ENCODE measurements around the gene TMEM132D.
"Not testable (repeated sequence)": the region's sequence is repeated elsewhere in the genome, so short reads cannot be mapped to it uniquely, and the experiment has no call there.

Gene TMEM132D

DNA sequence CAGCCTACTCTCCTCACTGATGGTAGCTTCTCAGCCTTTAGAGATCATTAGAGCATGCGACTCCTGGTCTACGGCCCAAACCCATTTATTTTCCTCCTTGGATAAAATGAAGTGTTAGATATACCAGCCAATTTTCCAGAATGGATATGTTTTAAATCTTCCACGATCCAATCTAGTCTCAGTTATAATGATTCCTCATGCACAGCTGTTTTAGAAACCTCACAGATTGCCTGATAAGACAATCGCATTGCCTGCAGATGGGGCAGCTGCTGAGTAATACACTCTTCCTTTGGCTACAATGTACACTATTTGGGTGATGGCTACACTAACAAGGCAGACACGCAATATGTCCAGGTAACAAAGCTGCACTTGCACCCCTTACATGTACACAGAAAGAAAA lies 823.4 kb downstream of the TMEM132D start:
- DNase-seq, result no peak

DNA sequence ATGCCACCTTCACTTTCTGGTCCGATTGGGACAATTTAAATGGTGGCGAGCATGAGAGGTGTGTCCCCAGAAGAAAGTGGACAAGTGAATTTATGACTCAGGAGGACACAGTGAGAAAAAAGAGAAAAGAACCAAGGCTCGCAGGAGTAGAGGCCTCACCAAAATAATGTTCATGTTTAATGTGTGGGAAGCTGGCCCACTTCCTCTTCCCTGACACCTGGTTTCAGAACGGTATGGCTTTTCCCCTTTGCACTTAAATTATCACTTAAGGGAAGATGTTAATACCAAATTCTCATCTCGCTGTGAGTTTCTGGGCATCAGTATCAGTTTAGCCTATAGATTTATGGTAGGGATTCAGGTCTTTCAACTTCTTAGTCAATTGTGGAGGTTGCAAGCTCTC lies 824.1 kb downstream of the TMEM132D start:
- no peak for DNase-seq

DNA sequence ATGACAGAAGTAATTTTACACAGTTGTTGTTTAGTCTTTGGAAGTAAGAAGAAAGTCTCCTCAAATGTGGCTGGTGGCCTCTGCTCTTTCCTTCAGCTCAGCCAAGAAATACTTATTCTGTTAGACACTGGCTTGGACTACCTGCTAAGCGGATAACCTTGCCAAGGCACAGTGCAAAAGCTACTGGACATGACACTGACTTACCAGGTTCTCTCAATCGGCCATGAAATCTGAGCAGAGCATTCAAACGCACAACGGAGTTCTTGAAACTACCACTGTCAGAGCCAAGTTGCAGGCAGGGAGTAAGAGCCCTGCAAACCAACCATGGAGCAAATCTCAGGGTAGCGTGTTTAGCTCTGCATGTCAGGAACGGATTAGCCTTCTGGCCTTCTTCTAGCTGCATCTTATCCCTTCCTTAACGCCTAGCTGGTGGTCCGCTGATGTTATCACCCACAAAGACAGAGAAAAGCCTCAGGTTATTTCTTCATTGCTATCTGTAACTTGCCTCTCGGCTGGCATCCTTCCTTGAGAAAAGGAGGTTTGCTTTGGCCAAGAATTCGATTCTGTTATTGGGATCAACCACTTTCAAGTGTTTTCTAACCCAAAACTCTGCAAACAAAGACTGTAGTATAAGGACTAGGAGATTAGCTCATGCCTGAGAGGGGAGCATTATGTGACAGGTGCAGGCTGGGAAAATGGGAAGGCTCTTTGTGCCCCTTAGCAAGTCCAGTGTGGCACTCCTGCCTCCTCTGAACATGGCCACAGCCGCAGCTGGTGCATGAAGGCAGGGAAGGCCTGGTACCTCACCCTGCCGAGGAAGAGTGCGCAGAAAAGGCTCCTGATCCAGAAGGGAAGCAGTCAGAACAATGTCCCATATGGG lies 827.1 kb downstream of the TMEM132D start:
- DNase-seq, result no peak

DNA sequence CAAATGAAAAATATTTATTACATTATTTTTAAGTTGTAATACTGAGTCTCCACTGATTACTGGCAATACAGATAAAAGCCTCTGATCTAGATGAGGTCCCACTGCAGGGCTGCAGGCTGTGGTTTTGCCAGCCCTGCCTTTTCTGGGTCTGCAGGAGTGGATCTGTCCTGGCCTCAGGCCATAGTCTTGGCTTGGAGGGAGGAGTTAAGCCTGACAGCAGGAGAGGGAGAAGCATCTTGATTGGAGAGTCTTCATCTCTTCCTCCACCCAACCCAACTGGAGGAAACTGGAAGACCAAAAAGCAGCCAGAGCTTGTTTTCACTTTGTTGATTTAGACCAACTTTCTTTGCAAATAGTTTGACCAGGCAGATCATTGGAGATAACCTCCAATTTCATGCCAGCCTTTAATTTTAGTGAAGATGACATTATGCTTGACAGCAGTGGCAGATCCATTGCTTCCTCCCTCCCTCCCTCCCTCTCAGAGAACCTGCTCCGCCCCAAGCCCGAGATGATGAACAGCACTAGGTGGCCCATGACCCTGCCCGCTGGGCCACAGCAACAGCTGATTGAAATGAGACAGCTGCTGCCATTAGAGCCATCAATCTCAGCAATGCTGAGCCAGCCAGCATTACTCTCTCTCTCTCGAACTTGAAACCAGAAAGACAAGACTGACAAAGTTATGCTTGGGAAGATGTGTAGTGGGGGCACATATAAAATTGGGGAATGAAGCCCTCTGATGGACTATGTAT lies 828.2 kb downstream of the TMEM132D start:
- no peak for DNase-seq

DNA sequence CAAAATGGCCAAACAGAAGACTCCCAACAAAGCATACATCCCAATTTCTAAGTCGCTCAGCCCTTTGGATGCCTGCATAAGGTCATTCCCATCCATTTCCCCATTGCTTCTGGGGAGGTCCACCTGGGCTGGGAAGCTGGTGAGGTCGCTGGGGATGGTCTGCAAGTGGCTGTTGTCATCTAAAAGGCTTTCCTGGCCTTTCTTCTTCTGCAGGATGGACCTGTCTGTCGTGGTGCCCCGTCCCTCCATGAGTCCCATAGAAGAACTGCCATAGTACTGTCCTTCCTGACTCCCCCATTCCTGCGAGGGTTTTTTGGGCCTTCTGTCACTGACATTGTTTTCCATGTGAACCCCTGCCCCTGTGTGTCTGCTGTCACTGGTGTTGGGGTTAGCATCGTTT lies 829.4 kb downstream of the TMEM132D start:
- no peak for DNase-seq

DNA sequence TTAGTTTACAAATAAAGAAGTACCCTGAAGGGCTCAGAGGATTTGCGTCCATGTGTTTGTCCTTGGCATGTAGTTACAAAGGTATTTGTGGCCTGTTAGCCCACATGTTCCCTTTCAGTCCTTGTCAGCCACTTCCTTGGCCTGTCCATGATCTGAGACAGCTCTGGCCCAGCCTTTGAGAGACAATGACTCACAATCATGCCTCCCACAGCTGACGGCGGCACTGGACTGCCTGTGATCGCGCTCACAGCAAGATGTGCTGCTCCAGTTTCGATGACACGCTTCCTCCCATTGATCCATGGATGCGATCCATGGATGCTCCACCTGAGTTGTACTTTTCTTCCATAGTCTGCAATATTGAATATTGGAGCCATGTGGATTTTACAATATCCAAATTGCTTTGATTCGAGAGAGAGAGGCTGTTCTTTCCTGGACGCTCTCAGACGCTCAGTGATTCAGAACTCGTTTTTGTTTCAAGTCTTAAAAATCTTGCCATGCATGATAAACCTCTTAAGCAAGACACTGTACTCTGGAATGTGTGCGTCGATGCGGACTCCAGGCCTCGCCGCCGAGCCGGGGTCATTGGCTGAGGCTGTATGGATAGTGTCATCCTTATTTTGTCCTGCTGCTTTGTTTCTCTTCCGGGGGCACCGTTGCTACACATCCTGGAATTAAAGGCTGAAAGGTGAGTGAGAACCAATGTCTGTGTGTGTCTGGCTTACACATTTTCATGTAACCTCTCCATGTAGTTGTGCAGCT lies 830.5 kb downstream of the TMEM132D start:
- DNase-seq, result no peak

DNA sequence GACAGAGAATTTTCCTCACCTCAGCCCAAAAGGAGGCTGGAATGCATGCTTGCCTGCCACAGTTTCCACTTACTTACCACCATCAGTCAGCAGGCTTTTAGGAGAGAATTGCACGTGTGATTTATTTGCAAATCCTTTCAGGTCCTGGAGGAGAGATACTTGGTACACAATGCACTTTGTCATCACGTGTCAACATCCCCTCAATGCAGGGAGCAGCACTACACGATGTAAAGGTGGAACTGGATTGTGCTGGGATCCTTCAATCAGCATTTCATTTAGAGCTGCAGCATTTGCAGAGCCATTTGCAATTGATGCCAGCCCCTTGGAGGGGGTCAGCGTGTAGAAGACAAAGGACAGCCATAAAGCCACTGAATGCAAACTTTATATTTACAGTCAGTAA lies 832.5 kb downstream of the TMEM132D start:
- no peak for DNase-seq

DNA sequence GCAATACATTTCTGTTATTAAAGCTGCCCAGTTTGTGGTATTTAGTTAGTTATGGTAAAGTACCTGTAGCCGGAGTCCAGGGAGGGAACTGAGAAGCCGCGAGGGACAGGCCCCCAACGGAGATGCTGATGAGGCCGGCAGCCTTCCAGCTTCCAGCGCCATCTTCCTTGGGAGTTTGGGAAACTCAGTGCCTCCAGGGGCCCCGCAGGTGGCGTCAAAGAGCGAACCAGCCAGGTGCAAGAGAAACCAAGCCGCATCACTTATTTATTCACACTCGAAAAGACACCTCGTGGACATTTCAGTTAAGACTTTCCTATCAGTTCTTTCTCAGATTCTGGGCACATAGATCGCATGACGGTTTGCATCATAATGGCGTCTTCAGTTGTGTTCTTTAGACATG lies 833.9 kb downstream of the TMEM132D start:
- no peak for DNase-seq

DNA sequence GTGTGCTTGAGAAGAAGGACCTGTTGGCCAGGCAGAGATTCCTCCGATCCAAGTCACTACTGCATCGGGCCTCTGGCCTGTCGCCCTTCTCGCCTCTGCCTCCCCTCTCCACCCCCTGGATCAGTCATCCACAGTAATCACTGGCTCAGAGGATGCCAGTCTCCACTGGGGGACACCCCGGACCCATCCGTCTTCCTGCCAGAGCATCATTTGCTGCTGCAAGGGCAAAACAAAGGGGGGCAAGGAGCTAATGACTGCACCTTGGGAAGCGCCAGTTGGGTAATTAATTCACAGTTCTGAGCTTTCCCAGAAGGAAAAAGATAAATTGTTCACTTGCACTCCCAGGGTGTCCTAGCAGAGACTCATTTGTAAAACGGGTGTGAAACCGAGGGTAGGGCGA lies 835.1 kb downstream of the TMEM132D start:
- DNase-seq, result no peak

DNA sequence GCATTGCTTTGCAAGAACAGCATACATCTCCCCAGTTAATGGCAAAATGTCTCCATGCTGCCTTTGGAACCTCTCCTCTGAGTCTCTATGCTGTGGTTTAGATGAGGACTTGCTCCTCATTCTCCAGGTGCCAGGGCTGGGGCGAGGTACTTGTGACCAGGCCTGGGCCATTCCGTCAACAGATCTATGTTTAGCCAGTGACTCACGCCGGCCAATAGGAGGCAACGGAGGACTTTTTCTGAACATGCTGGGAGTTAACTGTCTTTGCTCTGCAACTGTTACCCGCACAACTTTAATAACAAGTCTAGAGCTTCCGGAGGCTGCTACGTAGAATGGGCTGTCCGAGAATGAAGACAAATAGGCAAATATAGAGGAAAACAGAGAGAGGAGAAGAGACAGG lies 836.3 kb downstream of the TMEM132D start:
- DNase-seq, result no peak

DNA sequence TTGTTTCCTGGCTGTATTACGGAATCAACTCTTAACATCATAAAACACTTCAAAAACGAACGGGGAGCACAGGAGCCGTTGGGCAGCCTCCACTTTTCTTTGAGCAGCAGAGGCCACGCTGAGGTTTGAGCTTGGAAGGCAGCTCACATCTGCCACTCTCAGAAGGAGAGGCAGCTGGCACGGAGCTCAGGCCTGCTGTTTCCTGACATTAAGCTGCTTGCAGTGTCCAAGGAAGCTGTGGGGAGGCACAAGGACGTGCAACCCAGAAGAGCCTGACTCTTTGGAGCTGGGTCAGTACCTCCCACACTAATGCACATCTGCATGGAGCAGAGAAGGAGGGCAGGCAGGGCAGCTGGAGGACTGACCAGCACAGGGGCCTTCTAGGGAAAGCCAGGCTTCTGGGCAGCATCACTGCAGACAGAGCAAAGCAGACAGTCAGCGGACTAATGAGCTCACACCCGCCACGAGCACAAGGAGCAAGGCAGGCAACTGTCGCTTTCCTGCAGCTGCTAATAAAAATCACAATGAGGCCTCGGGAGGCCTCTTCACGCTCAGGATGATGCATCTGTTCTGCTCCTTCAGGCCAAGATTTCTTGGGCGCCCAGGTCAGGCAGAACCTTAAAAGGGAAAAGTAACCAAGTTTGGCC lies 839.5 kb downstream of the TMEM132D start:
- no peak for DNase-seq

DNA sequence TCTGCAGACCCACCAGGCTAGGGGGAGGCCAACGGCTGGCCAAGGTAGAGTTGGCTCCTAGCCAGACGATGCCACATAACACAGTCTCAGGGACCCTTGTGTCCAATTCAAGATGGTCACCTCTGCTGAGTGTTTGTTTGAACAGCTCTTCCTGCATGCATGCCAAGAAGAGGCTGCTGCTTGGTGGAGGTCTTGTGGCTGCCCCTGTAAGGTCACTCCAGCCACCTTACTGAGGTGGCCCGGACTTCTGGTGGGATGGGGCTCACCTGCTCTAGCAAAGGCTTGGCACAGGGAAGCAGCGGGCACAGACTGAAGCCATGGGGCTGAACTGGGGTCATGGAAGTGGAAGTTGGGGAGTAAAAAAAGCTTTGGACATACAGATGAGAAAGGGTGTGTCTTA lies 840.2 kb downstream of the TMEM132D start:
- no peak for DNase-seq

DNA sequence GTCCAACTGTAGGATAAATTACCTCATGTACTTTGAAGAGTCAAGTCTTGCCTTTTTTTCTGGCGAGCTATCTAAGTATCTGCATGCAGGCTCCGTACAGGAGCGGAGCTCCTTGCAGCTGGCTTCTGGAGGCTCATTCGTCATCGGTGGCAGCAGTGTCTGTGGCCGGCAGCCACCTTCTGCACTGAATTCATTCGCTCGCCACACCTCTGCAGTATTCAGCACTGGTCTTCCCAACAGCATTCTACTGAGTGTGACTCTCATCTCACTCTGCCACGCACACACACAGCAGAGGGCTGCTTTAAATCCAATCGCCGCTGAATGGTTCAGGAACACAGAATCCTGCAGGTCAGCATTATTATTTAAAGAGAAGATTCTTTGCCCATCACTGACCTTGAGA lies 850.6 kb downstream of the TMEM132D start:
- no peak for DNase-seq

DNA sequence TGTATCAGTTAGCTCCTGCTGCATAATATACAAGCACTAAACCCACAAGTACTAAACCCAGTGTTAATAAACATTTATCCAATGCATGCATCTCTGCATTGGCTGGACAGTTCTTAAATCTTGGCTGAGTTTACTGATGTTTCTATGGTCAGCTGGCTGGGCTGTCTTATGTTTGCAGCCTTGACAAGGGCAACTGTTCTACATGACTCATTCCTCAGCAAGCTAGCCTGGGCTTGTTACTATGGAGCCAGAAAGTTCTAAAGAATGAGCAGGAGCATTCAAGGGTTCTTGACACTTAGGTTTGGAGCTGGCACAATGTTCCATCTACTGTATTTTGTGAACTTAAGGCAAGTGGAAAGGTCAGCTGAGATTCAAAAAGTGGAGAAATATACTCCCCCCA lies 851.5 kb downstream of the TMEM132D start:
- no peak for DNase-seq

DNA sequence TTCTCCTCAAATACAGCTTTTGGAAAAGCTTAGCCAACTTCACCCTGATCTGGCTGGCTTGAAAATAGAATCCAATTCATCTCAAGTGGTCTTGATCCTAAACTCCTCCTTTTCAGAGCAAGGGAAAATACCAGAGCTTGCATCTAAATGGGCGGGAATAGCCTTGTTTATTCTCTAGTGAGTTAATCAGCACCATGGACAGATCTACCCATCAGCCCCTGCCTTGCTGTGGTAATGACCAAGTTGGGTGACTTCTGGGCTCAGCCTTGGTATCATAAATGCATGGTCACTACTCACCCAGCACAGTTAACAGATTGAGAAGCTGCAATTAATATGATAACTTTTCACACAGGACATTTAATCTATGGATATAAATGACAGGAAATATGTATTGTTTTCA lies 853.9 kb downstream of the TMEM132D start:
- no peak for DNase-seq

DNA sequence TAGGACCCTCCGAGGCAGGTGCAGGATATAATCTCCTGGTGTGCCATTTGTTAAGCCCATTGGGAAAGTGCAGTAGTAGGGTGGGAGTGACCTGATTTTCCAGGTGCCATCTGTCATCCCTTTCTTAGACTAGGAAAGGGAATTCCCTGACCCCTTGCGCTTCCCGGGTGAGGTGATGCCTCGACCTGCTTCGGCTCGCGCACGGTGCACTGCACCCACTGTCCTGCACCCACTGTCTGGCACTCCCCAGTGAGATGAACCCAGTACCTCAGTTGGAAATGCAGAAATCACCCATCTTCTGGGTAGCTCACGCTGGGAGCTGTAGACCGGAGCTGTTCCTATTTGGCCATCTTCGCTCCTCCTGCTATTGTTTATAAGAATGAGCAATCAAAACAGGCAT lies 860.5 kb downstream of the TMEM132D start:
- not testable (repeated sequence) for DNase-seq

DNA sequence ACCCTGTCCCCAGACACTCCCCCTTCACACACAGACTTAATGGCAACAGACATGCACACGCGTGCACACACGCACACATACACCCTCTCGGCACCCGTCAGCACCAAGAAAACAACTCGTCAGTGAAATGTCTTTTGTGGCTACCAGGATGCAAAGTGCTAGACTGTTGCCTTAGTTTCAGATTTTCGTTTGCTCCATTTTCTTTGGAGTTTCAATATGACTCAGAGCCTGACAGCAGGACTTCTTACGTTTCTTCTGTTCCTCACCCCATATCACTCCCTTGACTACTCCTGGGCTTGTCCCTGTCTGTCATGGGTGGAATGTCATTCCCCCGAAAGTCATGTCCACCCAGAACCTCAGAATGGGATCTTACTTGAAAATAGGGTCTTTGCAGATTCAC lies 867.7 kb downstream of the TMEM132D start:
- no peak for DNase-seq

DNA sequence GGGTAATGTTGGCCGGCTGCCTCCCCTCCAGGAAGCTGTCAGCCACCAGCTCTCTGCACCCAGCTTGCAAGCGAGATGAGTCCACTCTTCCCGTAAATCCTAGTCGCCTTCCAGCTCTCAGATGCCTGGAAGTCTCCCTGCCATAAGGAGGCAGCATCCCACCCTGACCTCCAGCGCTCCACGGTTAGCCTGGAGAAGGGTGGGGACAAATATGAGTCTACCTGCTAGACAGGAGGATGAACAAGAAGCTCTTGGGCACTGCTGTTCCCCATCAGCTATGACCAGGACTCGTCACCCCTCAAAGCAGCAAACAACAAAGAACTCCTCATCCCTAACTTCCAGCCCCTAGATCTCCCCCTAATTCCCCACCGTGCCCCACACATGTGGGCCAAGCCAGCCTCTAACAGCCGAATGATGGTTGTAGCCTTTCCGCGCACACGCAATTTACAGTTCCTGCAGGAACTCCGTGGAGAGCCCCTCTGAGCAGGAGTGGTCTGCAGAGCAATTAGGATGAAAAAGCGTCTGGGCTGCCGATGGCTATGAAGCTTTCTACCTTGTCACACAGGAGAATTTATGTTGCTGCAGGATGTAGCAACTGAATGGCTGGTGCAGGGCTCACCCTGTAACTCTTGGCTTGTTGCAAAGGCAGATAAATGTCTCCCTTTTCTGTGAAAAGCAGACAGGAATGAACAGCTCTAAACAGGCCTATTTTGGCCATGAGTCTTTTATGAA lies 869.1 kb downstream of the TMEM132D start:
- no peak for DNase-seq

DNA sequence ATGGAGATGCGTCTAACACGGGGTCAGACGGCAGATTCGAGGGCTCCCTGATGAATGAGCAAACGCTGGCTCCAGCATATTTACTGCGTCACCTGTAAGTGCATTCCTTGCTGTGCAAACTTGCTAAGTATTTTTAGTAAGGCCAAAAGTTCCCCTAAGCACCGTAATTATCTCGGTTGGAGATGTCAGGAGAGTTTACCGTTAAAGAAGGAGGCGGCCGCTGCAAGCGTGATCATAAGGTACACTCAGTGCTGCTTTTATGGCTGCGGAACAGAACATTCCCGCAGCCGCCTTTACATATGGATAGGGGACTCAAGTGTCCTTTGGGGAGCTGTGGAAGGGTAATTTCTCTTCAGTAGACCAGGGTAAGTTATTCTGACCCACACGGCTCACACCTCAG lies 875.0 kb downstream of the TMEM132D start:
- peak; percentile 37 for DNase-seq

DNA sequence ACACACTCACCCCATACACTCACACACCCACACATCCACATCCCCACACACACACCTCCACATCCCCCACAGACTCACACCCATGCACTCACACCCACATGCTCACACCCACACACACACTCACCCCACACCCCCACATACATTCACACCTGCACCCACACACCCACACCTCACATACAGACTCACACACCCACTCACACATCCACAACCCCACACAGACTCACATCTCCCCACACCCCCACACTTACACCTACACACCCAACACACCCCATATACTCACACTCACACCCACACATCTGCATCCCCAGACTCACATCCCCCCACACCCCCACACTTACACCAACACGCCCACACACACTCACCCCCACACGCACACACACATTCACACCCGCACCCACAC lies 878.8 kb downstream of the TMEM132D start:
- no peak for DNase-seq
